GM18508 (cell line): ENCODE measurements around the gene XCL1.
"Not testable (repeated sequence)": the region's sequence is repeated elsewhere in the genome, so short reads cannot be mapped to it uniquely, and the experiment has no call there.

Experiments
- ATAC-seq: cut with Tn5 transposase; IDR thresholded peaks from one replicate; pipeline ENCODE4 v1.9.1; 2021; ENCODE audit warnings: moderate number of reproducible peaks; ENCODE audit not compliant: insufficient read depth, unreplicated experiment

The XCL1 gene

GRCh38 chr1:168576245-168576688 is at the start of gene XCL1:
XCL1 (plus strand) TSS chr1:168576605; CDS start chr1:168576638, 33 bp downstream.
- not testable (repeated sequence) for ATAC-seq

- ATAC-seq, result no peak
These were observed 46.9 kb upstream of the XCL1 start for GRCh38 chr1:168529518-168529917.

- ATAC-seq, result no peak
These were observed 44.6 kb upstream of the XCL1 start for GRCh38 chr1:168531615-168532345.

GRCh38 chr1:168535536-168535935 is 40.9 kb upstream of the XCL1 start:
- ATAC-seq, result no peak

GRCh38 chr1:168540798-168541197 is 35.6 kb upstream of the XCL1 start:
- ATAC-seq, result not testable (repeated sequence)

- not testable (repeated sequence) for ATAC-seq
These were observed 33.4 kb upstream of the XCL1 start for GRCh38 chr1:168542978-168543377.

GRCh38 chr1:168543840-168544498 is 32.4 kb upstream of the XCL1 start, which contains the start of gene XCL2:
XCL2 (minus strand) TSS chr1:168543997; CDS start chr1:168543964, 33 bp downstream.
- not testable (repeated sequence) for ATAC-seq

GRCh38 chr1:168545678-168546552 is 30.5 kb upstream of the XCL1 start:
- not testable (repeated sequence) for ATAC-seq

GRCh38 chr1:168546553-168546895 is 29.9 kb upstream of the XCL1 start:
- not testable (repeated sequence) for ATAC-seq

- ATAC-seq, result no peak
These were observed 25.4 kb upstream of the XCL1 start for GRCh38 chr1:168550971-168551370.

GRCh38 chr1:168551688-168552087 is 24.7 kb upstream of the XCL1 start:
- ATAC-seq, result no peak

- no peak for ATAC-seq
These were observed 23.4 kb upstream of the XCL1 start for GRCh38 chr1:168552961-168553360.

GRCh38 chr1:168553680-168554553 is 22.5 kb upstream of the XCL1 start:
- no peak for ATAC-seq

- ATAC-seq, result no peak
These were observed 21.6 kb upstream of the XCL1 start for GRCh38 chr1:168554603-168555483.

GRCh38 chr1:168555508-168556046 is 20.8 kb upstream of the XCL1 start:
- no peak for ATAC-seq

GRCh38 chr1:168556647-168557046 is 19.8 kb upstream of the XCL1 start:
- ATAC-seq, result no peak

- no peak for ATAC-seq
These were observed 16.0 kb upstream of the XCL1 start for GRCh38 chr1:168560370-168560769.

GRCh38 chr1:168561989-168562388 is 14.4 kb upstream of the XCL1 start:
- ATAC-seq, result no peak

- ATAC-seq, result no peak
These were observed 10.6 kb upstream of the XCL1 start for GRCh38 chr1:168565825-168566224.
